Fibroblast of lung (primary cell): ENCODE results near the gene ANKFN1.

ENCODE experiments used
- CTCF ChIP-seq, 2 donors: IDR thresholded peaks in 1 of 2; conservative IDR thresholded peaks in 1 of 2; 1 replicate in 1 of 2; 2 replicates in 1 of 2; pipeline ENCODE4 v1.5.1; 2011 to 2012; ENCODE audit warnings: low read length in 2 of 2, control low read depth in 1 of 2, inconsistent platforms in 1 of 2, low read depth in 1 of 2, mild to moderate bottlenecking in 1 of 2
- EZH2 ChIP-seq: IDR thresholded peaks from 2 replicates; pipeline ENCODE4 v1.5.1; 2012; ENCODE audit warnings: low read length, control low read depth, mild to moderate bottlenecking; ENCODE audit errors: missing control alignments

DNA sequence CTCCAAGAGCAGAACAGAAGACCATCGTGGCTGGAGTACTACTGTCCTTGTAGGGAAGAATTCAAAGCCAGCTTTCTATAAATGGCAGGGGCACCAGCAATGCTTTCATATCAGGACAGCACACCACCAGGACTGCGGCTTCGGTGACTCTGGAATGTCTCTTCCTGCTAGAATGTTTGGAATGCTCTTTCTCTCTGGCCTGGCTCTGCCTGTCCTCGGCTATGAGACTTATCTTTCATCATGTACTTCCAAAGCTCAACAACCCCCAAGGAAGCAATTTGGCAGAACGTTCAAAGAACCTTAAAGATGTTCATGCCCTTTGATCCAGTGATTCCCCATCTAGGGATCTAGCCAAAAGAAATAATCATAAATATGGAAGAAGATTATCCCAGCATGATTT lies 387.6 kb downstream of the ANKFN1 start:
- TF ChIP-seq CTCF (conservative IDR thresholded peaks at IDR 0.05 in 1 of 2, IDR thresholded peaks at IDR 0.05 in 1 of 2; ENCODE audit: low read depth in 1 of 2, low read length in 2 of 2) = no peak
- no peak for TF ChIP-seq EZH2
